Skeletal muscle tissue (tissue), 4 donors: Measurements from ENCODE around the gene CSNK1E. TPM values are rescaled to one million over a fixed set of nuclear protein-coding genes. Genes with fewer than 3 reads are reported as not detected.
A peak's percentile ranks its signal among the peaks of the same experiment; 100 is the strongest.

Experiments
- H3K27ac ChIP-seq: one replicate; pipeline ENCODE4 v1.7.0; 2013; ENCODE audit warnings: mild to moderate bottlenecking, low read depth, low read length, inconsistent platforms
- H3K27me3 ChIP-seq, 3 donors: one replicate each; pipeline ENCODE4 v1.7.0; 2013; ENCODE audit warnings: low read length in 3 of 3; ENCODE audit not compliant: control insufficient read depth in 3 of 3, insufficient read depth in 3 of 3
- H3K36me3 ChIP-seq, 3 donors: one replicate each; pipeline ENCODE4 v1.7.0; 2013; ENCODE audit warnings: low read length in 3 of 3; ENCODE audit not compliant: control insufficient read depth in 3 of 3, insufficient read depth in 3 of 3
- H3K4me1 ChIP-seq, 3 donors: one replicate each; pipeline ENCODE4 v1.7.0; 2013; ENCODE audit warnings: low read length in 3 of 3, mild to moderate bottlenecking in 3 of 3; ENCODE audit not compliant: control insufficient read depth in 3 of 3, insufficient read depth in 3 of 3
- H3K4me3 ChIP-seq, 3 donors: one replicate each; pipeline ENCODE4 v1.7.0; 2013; ENCODE audit warnings: low read length in 3 of 3
- H3K9ac ChIP-seq, 3 donors: one replicate each; pipeline ENCODE4 v1.7.0; 2013; ENCODE audit warnings: low read length in 3 of 3, mild to moderate bottlenecking in 3 of 3, moderate library complexity in 2 of 3, low read depth in 1 of 3
- H3K9me3 ChIP-seq, 3 donors: one replicate each; pipeline ENCODE4 v1.7.0; 2013; ENCODE audit warnings: low read length in 3 of 3; ENCODE audit not compliant: control insufficient read depth in 3 of 3
- total RNA-seq: library from RNA; depleted of rRNA; stranded (reverse); fragments of >200 nt; gene quantifications from one replicate; pipeline ENCODE4 v1.2.3, GENCODE V29; 2014
- donor health status: Osteomylitis.

The CSNK1E gene
- total RNA-seq, 1 donor from 2014 or later = 71.0 TPM

DNA sequence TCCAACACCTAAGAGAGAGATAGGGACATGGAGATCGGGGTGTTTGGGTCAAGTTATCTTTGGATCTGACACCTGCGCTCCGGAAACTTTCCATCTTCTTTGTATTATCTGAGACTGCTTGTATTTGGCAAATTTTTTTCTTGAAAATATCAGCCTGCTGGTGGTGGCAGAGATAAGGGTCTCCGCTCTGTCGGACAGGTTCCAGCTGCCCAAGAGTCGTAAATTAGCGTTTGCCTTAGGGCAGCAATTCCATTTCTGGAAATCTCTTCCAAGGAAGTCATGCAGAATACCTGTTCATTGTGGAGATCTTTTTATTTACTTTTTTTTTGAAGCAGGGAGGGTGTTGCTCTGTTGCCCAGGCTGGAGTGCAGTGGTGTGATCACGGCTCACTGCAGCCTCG, 19.5 kb upstream of the CSNK1E start:
- Histone ChIP-seq H3K4me1 (peaks cover 0 to 5% (median 3%) of the 10 kb centered on the region in 3 donors), H3K27me3 (peaks cover 6 to 18% (median 13%) of the 10 kb centered on the region in 3 donors), H3K4me3 (no peak overlapping the region), H3K9ac (peak overlapping the region in 1 of 3 donors; percentile 16), H3K36me3 (no peaks in the 10 kb centered on the region), H3K27ac (no peak overlapping the region), H3K9me3 (no peaks in the 10 kb centered on the region)

DNA sequence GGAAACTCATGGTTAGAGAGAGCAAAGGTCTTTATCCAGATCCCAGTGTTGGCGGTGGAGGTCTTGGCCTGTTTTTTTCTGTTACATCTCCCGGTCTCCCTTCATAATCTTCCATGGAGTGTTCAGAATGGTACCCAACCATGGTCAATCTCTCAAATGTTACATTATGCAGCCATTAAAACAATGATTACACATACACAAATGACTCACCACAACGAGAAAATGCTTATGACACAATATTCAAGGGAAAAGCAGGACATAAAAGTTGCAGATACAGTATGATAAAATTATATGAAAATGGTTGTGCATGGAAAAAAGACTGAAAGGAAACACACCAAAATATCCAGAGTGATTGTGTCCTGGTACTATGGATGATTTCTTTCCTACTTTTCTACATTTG, 17.8 kb upstream of the CSNK1E start:
- Histone ChIP-seq H3K9me3 (no peaks in the 10 kb centered on the region), H3K4me1 (peaks cover 0 to 5% (median 3%) of the 10 kb centered on the region in 3 donors), H3K4me3 (no peak overlapping the region), H3K36me3 (no peaks in the 10 kb centered on the region), H3K9ac (no peak overlapping the region), H3K27ac (no peak overlapping the region), H3K27me3 (peaks cover 6 to 18% (median 13%) of the 10 kb centered on the region in 3 donors)

DNA sequence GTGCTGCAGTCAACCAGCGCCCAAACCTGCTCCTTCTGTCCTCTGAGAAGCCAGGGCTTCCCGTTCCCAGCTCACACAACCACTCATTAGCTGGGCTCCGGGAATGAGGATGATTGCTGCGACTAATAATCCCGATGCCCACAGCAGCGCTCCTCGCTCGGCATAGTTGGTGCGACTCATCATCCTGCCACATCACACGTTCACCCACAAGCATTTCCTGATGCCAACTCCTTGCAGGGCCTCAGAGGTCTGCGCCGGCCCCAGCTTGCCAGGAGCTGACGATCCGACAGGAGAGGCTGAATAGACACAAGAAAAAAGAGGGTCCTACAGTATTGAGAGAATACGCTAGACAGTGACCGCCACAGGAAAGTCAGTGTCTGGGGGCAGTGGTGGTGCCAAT, 10.6 kb upstream of the CSNK1E start:
- Histone ChIP-seq H3K4me1 (no peaks in the 10 kb centered on the region), H3K9me3 (no peaks in the 10 kb centered on the region), H3K27ac (no peak overlapping the region), H3K9ac (no peak overlapping the region), H3K4me3 (no peak overlapping the region), H3K27me3 (no peaks in the 10 kb centered on the region), H3K36me3 (no peaks in the 10 kb centered on the region)

DNA sequence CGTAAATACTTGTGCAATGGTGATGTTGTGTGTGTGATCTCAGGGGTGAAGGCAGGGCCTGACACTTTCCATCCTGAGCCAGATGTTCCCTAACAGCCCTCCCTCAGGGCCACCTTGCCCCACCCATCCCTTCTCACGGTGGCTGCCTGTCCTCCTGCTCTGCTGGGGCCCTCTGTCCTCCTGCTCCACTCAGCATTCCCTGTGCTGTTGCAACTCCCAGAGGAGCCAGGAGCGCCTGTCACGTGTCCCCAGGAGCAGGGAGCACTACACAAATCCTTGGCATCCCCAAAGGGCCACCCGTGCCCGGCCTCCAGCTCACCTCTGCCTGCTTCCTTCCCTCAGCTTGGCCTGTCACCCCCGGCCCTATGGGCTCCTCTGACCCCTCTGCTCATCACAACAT, 10.2 kb upstream of the CSNK1E start:
- H3K36me3 ChIP-seq = no peaks in the 10 kb centered on the region
- H3K9me3 ChIP-seq = no peaks in the 10 kb centered on the region
- no peaks in the 10 kb centered on the region for H3K4me1 ChIP-seq
- H3K9ac ChIP-seq = no peak overlapping the region
- no peak overlapping the region for H3K4me3 ChIP-seq
- no peaks in the 10 kb centered on the region for H3K27me3 ChIP-seq
- no peak overlapping the region for H3K27ac ChIP-seq

DNA sequence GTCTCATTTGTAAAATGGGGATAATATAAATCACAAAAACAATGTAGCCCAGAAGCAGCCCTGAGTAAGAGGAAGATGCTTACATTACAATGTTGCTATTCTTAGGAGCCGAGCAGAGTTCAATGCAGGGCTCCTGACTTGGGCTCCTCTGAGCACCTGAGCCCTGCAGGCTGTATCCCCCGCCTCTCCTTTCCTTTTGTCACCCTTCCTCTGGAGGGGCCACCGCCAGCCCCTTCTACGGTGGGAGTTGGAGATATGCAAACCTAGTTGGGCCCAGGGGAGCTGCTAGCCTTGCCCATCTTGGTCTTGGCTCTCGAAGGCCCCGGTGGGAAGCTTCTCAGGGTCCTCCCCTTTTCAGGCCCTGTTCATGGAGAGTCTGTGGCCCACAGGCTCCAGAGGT, 8.4 kb upstream of the CSNK1E start:
- Histone ChIP-seq H3K9me3 (no peaks in the 10 kb centered on the region), H3K4me3 (no peak overlapping the region), H3K36me3 (no peaks in the 10 kb centered on the region), H3K4me1 (no peaks in the 10 kb centered on the region), H3K9ac (no peak overlapping the region), H3K27ac (no peak overlapping the region), H3K27me3 (no peaks in the 10 kb centered on the region)

DNA sequence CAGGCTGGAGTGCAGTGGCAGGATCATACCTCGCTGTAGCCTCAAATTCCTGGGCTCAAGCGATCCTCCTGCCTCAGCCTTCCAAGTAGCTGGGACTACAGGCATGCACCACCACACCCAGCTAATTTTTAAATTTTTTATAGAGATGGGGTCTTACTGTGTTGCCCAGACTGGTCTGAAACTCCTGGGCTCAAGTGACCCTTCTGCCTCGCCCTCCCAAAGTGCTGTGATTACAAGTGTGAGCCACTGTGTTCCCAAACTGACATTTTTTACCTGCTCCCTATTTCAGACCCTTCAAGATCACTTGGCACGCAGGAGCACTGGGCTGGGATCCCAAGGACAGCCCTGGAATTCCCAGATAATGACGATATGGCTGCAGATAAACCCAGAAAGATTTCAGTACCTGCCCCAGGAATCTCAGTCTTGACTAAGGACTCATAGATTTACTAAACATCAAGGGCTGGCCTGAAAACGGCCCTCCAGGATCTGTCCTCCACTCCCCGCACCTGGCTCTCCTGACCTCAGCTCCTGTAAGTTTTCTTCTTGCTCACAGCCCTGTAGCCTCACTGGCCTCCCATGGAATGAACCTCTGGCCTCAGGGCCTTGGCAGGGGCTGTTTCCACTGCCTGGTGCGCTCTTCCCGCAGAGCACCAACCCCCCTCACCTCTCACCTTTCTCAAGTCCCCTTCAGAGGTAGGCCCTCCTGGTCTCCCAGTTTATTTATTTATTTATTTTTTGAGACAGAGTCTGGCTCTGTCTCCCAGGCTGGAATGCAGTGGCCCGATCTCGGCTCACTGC, 3.6 kb upstream of the CSNK1E start:
- Histone ChIP-seq H3K36me3 (no peaks in the 10 kb centered on the region), H3K9me3 (no peaks in the 10 kb centered on the region), H3K9ac (no peak overlapping the region), H3K4me1 (peaks cover 8 to 19% (median 13%) of the 10 kb centered on the region in 3 donors), H3K27ac (no peak overlapping the region), H3K4me3 (no peak overlapping the region), H3K27me3 (no peaks in the 10 kb centered on the region)

DNA sequence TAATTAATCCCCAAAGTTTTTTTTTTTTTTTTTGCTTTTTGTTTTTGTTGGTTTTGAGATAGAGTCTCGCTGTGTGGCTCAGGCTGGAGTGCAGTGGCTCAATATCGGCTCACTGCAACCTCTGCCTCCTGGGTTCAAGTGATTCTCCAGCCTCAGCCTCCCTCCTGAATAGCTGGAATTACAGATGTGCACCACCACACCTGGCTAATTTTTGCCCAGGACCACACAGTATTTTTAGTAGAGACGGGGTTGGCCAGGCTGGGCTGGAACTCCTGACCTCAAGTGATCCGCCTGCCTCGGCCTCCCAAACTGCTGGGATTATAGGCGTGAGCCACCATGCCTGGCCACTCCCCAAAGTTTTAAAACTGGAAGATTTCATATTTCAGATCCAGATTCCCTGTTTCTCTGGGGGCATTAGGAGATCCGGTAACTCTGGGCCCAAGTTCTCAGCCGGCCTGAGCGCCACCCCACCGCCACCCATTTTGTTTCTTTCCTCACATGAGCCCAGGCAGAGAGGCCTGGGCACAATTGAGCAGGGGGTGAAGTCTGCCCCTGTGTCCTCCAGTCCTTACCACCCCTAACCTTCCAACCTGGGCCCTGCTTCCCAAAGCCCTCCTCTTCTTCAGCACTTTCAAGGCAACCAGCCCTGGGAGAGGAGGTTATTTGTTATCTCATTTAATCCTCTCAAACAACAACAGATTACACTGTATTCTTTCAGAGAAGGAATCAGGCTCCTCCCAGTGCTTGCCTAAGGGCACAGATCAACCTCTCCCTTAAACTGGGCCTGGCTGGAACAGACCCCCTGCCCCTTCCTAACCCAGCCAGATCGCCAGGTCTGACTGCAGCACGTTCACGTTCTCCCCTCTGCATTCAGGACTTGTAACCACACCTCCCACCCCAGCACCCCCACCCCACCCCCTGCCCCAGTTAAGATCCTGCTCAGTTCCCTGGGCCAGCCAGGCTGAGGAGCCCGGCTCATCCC, 1.9 kb upstream of the CSNK1E start:
- H3K9me3 ChIP-seq = no peaks in the 10 kb centered on the region
- no peaks in the 10 kb centered on the region for H3K27me3 ChIP-seq
- H3K4me3 ChIP-seq = peak overlapping the region in 1 of 3 donors; percentile 29
- H3K27ac ChIP-seq = peak overlapping the region; percentile 95
- no peak overlapping the region for H3K9ac ChIP-seq
- H3K36me3 ChIP-seq = no peaks in the 10 kb centered on the region
- H3K4me1 ChIP-seq = peaks cover 25 to 35% (median 30%) of the 10 kb centered on the region in 3 donors

DNA sequence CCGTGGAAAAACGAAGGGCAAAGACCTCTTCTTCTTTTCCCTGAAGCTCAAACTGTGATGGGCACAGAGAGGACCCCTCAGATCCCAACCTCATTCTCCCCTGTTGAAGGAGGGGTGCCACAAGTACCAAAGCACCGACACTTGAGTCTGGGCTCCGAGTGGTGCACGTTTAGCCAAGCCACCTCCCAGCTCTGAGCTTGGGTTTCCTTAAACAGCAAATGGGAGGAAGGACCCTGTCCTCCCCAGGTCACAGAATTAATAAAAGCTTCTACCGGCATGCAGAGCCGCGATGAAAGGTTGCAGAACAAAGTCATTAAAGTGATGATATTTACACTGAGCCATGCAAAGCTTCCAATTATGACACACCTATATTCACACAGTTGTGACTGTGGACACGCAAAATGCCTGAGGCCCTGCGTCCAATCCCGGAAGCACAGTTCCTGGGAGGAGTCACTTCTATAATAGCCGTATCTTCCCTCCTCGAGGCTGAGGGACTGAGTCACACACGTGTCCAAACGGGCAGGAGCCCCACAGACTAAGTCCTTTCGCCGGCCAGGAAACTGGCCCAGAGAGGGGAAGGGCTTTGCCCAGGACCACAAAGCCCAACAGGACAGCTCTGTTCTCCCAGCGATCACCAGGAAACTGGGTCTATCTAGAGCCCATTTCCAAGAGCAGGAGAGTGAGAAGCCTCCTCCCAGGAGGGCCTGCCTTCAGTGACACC, 922 bp upstream of the CSNK1E start:
- H3K27me3 ChIP-seq = no peaks in the 10 kb centered on the region
- peak overlapping the region; percentile 87 to 91 (median 90) for H3K9ac ChIP-seq
- peak overlapping the region; percentile 70 to 80 (median 77) for H3K4me3 ChIP-seq
- H3K9me3 ChIP-seq = no peaks in the 10 kb centered on the region
- H3K27ac ChIP-seq = peak overlapping the region; percentile 95
- H3K4me1 ChIP-seq = peaks cover 35 to 44% (median 40%) of the 10 kb centered on the region in 3 donors
- H3K36me3 ChIP-seq = peaks cover 0 to 2% (median 0%) of the 10 kb centered on the region in 3 donors

DNA sequence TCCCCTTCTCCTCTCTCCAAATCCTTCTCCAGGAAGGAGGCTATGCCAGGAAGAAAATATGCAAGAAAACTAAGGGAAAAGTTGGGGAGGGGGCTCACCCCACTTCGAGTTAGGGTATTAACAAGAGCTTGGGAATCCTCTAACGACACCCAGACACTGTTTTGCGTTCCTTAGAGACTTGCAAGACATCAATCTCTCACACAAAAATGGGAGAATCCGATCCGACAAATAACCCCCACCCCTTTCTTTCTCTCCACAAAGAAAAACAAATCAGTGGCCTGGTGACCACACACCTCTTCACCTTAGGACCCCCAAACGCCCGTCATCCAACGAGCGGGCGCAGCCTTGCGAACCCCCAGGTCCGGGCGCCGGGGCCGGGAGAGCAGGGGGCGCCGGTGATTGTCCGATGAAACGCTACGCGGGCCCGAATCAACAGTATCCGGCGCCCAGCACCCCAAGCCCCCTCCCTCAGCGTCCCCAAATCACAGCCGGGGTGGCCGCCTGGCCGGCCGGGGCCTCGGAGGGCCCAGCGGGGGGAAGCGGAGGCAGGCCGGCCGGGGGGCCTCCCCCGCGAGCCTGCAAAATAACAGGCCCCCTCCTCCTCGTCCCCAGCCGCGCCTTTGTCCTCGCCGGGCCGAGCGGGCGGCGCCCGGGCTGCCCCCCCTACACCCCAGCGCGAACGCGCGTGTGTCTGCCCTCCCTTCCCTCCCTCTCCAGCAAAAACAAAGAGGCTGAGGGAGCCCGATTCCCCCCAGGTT, 690 bp downstream of the CSNK1E start:
- Histone ChIP-seq H3K9me3 (no peaks in the 10 kb centered on the region), H3K4me1 (peaks cover 46 to 60% (median 55%) of the 10 kb centered on the region in 3 donors)

More for the DNA sequence above, 690 bp downstream of the CSNK1E start:
- Histone ChIP-seq H3K27me3 (no peaks in the 10 kb centered on the region), H3K4me3 (peak overlapping the region; percentile 76 to 86 (median 81)), H3K36me3 (peaks cover 2 to 9% (median 4%) of the 10 kb centered on the region in 3 donors), H3K9ac (peak overlapping the region; percentile 95 to 96 (median 96)), H3K27ac (peak overlapping the region; percentile 96)
